ENCODE measurements around the gene BET1L.

- TF ChIP-seq, protein P1, sequence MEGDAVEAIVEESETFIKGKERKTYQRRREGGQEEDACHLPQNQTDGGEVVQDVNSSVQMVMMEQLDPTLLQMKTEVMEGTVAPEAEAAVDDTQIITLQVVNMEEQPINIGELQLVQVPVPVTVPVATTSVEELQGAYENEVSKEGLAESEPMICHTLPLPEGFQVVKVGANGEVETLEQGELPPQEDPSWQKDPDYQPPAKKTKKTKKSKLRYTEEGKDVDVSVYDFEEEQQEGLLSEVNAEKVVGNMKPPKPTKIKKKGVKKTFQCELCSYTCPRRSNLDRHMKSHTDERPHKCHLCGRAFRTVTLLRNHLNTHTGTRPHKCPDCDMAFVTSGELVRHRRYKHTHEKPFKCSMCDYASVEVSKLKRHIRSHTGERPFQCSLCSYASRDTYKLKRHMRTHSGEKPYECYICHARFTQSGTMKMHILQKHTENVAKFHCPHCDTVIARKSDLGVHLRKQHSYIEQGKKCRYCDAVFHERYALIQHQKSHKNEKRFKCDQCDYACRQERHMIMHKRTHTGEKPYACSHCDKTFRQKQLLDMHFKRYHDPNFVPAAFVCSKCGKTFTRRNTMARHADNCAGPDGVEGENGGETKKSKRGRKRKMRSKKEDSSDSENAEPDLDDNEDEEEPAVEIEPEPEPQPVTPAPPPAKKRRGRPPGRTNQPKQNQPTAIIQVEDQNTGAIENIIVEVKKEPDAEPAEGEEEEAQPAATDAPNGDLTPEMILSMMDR (IDR thresholded peaks at IDR 0.05; ENCODE audit: low read depth, low read length) = no peak
- TF ChIP-seq EZH2phosphoT487 (IDR thresholded peaks at IDR 0.05; ENCODE audit: low read depth) = no peak
Measured at GRCh38 chr11:218815-219593, 11.8 kb upstream of the BET1L start.

Data from OCI-LY3 (cell line).